GM21447 (cell line): Measurements from ENCODE around the gene FGGY.
"Not testable (repeated sequence)": the region's sequence is repeated elsewhere in the genome, so short reads cannot be mapped to it uniquely, and the experiment has no call there.

Source experiments
- ATAC-seq: cut with Tn5 transposase; IDR thresholded peaks from one replicate; pipeline ENCODE4 v1.9.1; 2021; ENCODE audit not compliant: unreplicated experiment

FGGY gene

GRCh38 chr1:59716832-59717231, 419.9 kb downstream of the FGGY start:
- no peak for ATAC-seq

- ATAC-seq, result no peak
Observed at GRCh38 chr1:59718064-59718988, 421.4 kb downstream of the FGGY start.

GRCh38 chr1:59718989-59719360, 422.1 kb downstream of the FGGY start:
- no peak for ATAC-seq

- ATAC-seq, result no peak
Observed at GRCh38 chr1:59720326-59721115, 423.6 kb downstream of the FGGY start.

GRCh38 chr1:59730302-59730701, 433.4 kb downstream of the FGGY start:
- no peak for ATAC-seq

GRCh38 chr1:59730759-59731478, 434.0 kb downstream of the FGGY start:
- no peak for ATAC-seq

GRCh38 chr1:59731591-59731990, 434.7 kb downstream of the FGGY start:
- ATAC-seq, result no peak

- no peak for ATAC-seq
Observed at GRCh38 chr1:59732214-59732955, 435.5 kb downstream of the FGGY start.

GRCh38 chr1:59733443-59734141, 436.7 kb downstream of the FGGY start:
- no peak for ATAC-seq

GRCh38 chr1:59735927-59736326, 439.0 kb downstream of the FGGY start:
- ATAC-seq, result not testable (repeated sequence)

GRCh38 chr1:59736744-59737143, 439.9 kb downstream of the FGGY start:
- no peak for ATAC-seq

- no peak for ATAC-seq
Observed at GRCh38 chr1:59737638-59738037, 440.7 kb downstream of the FGGY start.

GRCh38 chr1:59738152-59738551, 441.3 kb downstream of the FGGY start:
- no peak for ATAC-seq

GRCh38 chr1:59738591-59739015, 441.7 kb downstream of the FGGY start:
- ATAC-seq, result no peak

- no peak for ATAC-seq
Observed at GRCh38 chr1:59739111-59739510, 442.2 kb downstream of the FGGY start.

- no peak for ATAC-seq
Observed at GRCh38 chr1:59742526-59742925, 445.6 kb downstream of the FGGY start.

GRCh38 chr1:59743324-59744091, 446.6 kb downstream of the FGGY start:
- ATAC-seq, result no peak

- ATAC-seq, result no peak
Observed at GRCh38 chr1:59747420-59748024, 450.6 kb downstream of the FGGY start.

GRCh38 chr1:59748123-59748522, 451.2 kb downstream of the FGGY start:
- no peak for ATAC-seq
